Epithelial cell of prostate (primary cell): Measurements from ENCODE around the gene FLT3.
"Not testable (repeated sequence)": the region's sequence is repeated elsewhere in the genome, so short reads cannot be mapped to it uniquely, and the experiment has no call there.

Experiments
- DNase-seq: peaks from one replicate; pipeline ENCODE4 v3.0.0-alpha.2; 2011; ENCODE audit warnings: low read depth, low spot score
- H3K27ac ChIP-seq: fragments of 450-650 bp; 2 replicates; pipeline ENCODE4 v1.5.1; 2017; ENCODE audit warnings: mild to moderate bottlenecking

Gene FLT3

DNA sequence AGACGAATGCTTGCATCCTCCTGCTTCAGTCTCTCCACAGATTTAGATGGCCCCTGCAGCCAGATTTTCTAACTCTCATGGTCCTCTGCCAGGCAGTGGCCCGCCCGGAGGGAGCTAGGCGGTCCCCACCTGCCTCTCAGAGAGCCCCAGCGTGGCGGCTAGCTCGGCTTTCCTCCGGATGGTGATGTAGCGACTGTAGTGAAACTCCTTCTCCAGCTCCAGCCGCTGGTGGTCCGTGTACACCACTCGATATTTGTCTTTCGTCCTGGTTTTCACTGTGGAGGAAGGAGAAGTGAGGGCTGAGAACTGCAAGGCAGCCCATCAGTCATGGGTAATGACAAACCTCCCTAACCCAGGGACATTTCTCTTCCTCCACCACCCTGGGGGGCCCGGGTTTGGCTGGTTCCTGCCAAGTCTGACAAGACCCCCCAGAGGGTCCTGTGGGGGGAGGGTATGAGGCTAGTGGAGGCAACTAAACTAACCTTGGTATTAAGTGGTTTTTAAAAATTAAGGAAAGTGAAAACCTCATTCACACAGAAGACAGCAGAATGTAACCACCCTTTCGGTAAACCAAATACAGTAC lies 135.5 kb downstream of the FLT3 start:
- DNase-seq = no peak
- H3K27ac ChIP-seq = no peak overlapping the region

DNA sequence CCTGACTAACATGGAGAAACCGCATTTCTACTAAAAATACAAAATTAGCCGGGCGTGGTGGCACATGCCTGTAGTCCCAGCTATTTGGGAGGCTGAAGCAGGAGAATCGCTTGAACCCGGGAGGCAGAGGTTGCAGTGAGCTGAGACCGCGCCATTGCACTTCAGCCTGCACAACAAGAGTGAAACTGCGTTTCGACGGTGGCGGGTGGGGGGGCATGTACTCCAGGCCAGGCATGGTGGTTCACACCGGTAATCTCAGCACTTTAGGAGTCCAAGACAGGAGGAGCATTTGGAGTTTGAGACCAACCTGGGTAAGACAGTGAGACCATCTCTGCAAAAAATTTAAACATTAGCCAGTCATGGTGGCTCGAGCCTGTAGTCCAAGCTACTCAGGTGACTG lies 136.2 kb downstream of the FLT3 start:
- DNase-seq, H3K27ac ChIP-seq: not testable (repeated sequence)

DNA sequence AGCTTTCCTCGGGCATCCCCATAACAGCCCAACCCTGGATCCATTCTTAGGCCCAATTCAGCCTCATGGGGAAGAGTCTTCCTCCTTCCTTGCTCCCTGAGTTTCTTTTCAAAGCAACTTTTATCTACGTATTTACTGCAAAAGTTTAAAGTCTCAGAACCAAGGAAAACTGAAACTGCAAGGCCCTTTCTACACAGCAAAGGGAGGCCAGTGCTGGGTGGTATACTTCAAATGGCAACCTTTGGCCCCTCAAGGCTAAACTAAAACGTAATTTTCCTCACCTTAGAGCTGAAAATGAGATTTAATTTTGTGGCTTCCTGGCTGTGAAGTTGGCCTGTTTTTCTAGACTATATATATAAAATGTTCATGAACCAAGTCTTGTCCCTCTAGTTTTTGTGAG lies 136.9 kb downstream of the FLT3 start:
- DNase-seq = no peak
- no peak overlapping the region for H3K27ac ChIP-seq

DNA sequence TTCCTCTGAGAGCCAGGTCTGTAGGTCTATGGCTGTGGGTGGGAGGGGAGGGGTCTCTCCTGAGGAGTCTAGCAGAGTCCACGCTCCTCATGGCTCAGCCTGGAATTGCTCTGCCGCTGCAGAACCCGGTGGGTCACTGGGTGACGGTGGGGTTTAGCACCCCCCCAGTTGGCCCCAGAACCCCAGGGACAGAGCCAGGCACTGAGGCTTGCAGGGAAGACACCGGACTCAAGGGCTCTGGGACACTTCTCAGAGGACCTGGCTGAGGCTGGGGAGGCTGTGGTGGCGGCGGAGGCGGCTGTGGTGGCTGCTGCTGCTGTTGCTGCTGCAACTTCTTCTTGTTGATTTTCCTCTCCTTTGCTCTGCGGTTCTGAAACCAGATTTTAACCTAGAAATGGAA lies 137.4 kb downstream of the FLT3 start:
- no peak overlapping the region for H3K27ac ChIP-seq
- no peak for DNase-seq

DNA sequence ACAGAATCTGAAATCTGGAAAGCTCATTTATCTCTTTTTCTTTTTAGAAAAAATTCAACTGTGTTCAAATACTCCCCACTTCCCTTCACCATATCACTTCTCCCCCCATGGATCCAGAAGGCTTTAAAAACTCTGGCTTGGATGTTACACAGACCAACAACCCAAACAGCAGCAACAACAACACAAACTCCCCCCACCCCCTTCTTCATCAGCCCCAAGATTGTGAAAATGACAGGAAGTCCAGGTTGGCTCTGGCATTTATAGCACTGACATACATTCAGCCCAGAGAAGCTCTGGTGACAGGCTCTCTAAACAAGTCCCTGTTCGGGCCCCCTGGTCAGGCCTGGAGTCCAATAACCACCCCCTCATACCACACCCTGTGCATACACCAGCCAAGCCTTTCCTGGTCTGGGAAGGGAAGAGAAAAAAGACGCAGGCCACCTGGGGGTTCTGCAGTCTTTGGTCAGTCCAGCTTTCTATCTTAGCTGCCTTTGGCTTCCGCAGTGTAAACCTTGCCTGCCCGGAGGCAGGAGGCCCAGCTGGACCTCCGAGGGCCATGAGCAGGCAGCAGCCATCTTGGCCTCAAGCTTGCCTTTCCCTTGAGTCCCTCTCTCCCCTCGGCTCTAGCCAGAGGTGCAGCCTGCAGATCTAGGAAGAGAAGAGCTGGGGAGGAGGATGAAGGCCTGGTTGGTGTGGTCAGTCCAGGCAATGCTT lies 138.1 kb downstream of the FLT3 start:
- no peak overlapping the region for H3K27ac ChIP-seq
- DNase-seq = no peak

DNA sequence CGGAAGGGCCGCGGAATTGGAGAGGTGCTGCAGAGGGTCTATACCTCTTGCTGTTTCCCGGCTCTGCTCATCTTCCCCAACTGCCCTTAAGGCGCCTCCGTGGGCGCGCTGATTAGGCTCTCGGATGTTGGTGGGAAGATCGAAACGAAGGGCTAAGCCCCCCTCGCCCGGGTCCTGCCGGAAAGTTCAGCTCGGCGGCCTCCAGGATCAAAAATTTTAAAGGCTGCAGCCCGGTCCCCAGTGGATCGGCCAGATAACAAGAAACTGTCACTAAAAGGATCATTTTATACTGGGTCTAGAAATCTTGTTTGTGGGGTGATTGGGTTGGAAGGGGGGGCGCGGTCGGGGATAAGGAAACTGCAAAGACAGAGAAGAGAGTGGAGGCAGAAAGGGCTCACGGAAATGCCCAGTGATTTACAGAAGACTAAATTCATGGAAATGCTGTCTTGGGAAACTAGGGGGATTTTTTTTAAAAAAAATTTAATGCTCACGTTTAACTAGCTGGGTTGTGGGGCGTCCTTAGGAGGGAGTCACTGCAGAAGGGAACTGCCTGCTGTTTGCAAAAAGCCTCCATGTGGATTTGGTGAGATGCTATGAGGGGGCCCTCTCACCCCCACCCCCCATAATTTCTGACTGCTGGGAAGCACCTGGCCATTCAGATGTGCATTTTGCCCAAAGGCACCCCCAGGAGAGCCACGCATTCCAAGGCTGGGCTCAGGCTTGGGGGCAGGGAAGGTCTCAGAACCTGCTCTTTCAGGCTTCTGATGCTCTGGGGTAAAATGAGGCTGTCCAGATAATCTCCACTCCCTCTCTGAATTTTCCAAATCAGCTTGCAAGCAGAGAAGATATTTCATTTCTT lies 138.9 kb downstream of the FLT3 start:
- no peak overlapping the region for H3K27ac ChIP-seq
- no peak for DNase-seq

DNA sequence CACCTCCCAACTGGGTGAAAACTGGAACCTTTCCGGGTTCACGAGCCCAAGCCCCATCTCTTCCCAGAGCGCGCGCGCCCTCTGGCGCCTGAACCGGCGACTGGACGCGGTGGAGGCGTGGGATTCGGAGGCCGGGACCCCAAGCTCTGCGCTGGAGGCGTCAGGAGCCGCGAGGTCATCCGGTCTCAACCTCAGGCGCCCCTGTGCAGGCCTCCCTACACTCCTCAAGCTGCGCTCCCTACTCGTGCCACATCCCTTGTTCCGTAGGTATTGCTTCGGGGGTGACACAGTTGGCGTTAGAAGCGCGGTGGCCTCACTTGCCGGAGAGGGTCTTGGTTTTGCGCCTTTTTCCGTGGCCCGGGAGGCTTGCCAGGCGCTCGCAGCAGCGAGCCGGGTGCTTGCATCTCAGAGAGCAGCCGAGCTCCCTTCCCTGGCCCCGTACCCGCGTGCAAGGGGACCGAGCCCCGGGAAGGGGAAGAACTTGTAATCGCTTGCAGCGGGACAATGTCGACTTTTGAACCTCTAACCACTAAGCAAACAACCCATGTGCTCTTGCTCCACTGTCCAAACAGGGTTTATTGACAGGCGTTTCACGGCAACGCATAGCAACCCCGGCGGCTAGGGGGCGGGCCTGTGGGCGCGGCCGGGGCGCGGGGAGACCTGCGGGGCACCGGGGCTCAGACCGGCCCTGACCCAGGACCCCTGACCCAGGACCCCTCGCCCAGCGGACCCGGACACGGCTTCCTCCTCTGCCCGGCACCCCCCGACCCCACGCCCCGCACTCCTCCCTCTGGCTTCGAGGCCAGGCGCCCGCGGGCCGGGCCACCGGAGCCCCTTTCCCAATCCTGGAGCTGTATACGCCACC lies 139.8 kb downstream of the FLT3 start:
- DNase-seq = peak; percentile 18
- no peak overlapping the region for H3K27ac ChIP-seq

DNA sequence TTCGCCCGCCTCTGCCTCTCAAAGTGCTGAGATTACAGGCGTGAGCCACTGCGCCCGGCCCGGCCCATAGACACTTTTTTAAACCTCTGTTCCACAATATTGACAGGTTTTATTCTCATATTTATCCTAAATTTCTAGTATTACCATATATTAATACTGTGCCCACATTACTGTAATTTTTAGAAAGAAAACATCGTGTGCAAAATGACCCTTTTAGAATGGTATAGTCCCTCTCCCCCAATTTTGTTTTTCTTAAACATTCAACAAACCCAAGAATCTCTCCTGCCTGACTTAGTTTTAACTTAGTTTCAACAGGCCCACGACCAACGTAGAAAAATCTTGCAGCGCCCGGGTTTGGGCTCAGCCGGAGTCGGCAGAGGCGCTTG lies 140.4 kb downstream of the FLT3 start:
- DNase-seq = no peak
- H3K27ac ChIP-seq = no peak overlapping the region

DNA sequence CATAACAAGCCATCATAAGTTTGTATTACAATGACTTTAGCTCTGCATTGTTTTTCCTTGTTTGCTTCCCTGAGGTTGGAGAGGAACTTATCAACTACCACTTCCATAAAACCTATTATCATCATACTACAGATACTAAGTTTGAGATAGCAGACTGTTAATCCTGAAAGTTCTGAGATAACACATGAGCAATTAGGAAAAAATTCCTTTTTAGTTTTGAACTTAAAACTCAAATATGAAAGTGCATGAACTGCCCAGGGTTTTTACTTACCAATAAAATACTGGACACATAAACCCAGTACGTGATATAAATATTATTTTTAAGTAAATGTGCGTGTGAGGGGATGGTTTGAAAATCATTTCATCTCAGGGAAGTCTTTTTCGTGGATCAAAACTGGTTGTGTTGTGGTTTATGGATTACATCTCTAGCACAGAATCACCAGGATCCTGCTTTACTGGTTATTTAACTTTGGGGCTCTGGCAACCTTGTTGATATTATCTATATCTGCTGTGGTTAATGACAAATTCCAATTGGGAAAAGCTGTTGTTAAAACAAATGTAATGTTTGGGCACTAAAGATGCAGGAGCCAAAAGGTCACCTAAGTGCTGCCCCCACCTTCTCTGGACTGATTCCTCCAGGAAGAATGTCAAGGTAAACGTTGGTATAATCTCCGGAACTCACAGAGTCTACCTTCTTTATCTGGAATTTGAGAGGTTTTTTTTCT lies 143.6 kb downstream of the FLT3 start:
- H3K27ac ChIP-seq = no peak overlapping the region
- DNase-seq = no peak

DNA sequence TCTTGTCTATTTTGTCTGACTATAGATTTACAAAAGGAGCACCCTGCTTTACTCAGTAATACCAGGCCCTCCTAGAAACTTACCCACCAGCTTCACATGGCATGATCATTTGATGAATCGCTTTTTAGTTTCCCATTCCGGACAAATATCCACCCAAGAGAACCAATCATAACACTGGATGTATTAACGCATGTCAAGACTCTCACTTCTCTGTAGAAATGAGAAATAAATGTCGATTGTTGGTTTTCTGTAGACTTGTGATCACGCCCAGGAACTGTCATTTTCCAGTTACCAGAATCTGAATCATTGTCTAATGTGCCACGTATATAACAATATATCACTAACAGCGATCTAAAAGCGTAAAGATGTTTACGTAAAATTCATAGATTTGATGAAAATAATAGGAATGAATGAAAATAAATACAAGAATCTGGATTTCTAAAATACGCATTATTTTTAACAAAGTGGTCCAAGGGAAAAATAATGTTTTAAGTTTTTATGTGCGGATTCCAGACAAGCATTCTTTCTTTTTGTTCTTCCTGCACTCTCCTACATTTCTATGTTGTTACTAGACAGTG lies 145.3 kb downstream of the FLT3 start:
- DNase-seq = no peak
- no peak overlapping the region for H3K27ac ChIP-seq

DNA sequence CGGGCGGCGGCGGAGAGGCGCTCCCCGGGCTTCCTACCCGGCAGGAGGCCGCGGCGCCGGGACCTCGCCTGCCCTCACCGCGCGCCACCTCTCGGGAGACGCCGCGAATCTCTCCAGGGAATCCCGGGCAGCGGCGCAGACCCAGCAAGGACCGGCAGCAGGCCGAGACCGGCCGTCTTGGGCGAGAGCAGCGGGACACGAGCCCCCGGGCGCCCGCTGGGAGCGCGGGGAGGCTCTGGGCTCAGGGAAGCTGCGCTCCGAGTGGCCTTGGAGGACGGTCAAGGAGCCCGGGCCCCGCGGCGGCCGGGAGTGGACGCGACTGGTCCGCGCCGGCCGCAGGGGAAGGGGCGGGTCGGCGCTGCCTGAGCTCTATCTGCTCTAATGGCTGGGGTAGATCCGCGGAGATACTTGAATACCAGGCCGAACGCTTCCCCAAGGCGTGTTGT lies 145.9 kb downstream of the FLT3 start:
- no peak for DNase-seq
- no peak overlapping the region for H3K27ac ChIP-seq

DNA sequence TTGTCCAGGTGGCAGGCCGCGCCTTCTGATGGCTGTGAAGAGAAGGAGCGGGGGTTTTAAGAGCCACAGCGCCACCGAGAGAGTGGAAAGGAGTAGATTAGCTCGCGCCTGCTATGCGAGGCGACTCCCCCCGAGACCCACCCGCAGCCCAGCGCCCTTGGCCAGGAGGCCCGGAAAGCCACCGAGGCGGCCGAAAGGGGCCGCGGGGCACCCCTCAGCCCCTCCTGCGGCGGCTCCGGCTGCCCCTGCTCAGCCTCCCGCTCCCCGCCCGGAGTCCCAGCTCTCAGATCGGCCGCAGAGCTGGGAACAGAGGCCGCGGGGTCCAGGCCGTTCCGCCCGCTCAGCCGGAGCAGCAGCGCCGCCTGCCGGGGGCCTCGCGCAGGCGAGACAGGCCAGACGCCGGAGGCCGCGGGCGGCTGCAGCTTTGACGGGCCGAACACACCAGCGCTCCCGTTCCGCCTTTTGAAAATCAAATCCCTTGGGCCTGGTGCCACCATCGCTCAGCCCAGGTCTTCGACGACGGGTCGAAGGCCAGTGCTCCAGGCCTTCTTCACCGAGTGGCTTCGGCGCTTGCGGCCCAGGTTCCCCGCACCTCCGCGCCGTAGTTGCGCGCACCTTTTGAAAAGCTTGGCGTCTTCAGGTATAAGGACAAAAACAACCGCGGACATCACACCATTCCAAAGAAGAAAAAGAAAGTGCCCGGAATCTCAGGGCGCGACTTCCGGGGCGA lies 146.5 kb downstream of the FLT3 start:
- no peak overlapping the region for H3K27ac ChIP-seq
- no peak for DNase-seq
